Glutamatergic neuron (in vitro differentiated cells): ENCODE results near the gene IL1RL2. TPM values are rescaled to one million over a fixed set of nuclear protein-coding genes. Genes with fewer than 3 reads are reported as not detected.

Experiments used
- DNase-seq: peaks from one replicate; pipeline ENCODE4 v3.0.0; 2022
- H3K27ac Mint-ChIP-seq: one replicate; pipeline ENCODE4 v1.8.0; 2020; ENCODE audit warnings: mild to moderate bottlenecking, mixed read lengths, inconsistent platforms; ENCODE audit not compliant: unreplicated experiment
- H3K27me3 Mint-ChIP-seq: one replicate; pipeline ENCODE4 v1.8.0; 2020; ENCODE audit warnings: mild to moderate bottlenecking, moderate library complexity, mixed read lengths, inconsistent platforms; ENCODE audit not compliant: unreplicated experiment
- H3K36me3 Mint-ChIP-seq: one replicate; pipeline ENCODE4 v1.8.0; 2020; ENCODE audit warnings: mild to moderate bottlenecking, mixed read lengths, inconsistent platforms; ENCODE audit not compliant: unreplicated experiment
- H3K4me1 Mint-ChIP-seq: one replicate; pipeline ENCODE4 v1.8.0; 2020; ENCODE audit warnings: mild to moderate bottlenecking, low read depth, mixed read lengths, inconsistent platforms; ENCODE audit not compliant: unreplicated experiment
- H3K4me3 Mint-ChIP-seq: one replicate; pipeline ENCODE4 v1.8.0; 2020; ENCODE audit warnings: mild to moderate bottlenecking, mixed read lengths, inconsistent platforms; ENCODE audit not compliant: unreplicated experiment
- H3K9me3 Mint-ChIP-seq: one replicate; pipeline ENCODE4 v1.8.0; 2020; ENCODE audit warnings: mild to moderate bottlenecking, moderate library complexity, mixed read lengths, inconsistent platforms; ENCODE audit not compliant: unreplicated experiment
- total RNA-seq: library from RNA; stranded (reverse); fragmentation: NEBNext Ultra II Directional; extraction: Animal tissue kit (Norgen Biotek cat#: 25700); gene quantifications from one replicate; pipeline ENCODE4 v1.2.1, GENCODE V29; 2021; ENCODE audit not compliant: unreplicated experiment
- TF ChIP-seq, protein P1 (sequence below): fragments of 200-600 bp; sonication (generic); IDR thresholded peaks from one replicate; pipeline ENCODE4 v1.5.0; 2021; ENCODE audit not compliant: partially characterized antibody, unreplicated experiment

Gene IL1RL2
- total RNA-seq, 1 donor from 2014 or later, result not detected

DNA sequence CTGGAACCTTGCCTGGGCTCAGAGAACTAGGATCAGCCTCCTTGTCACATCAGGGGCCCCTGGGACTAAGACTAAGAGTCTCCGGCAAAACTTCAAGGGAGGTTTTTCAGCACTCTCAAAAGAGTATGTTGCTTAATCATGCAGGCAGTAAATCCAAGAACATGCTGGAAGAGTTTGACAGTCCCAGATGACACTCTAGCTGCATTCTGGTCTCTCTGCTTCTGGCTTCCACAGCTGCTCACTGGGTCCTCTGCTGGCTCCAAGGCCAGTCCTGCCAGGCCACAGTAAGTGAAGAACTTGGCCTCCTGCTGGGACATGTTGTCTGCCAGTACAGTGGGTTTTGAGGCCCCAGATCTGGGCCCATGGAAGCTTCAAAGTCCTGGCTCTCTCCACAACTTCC lies 79.4 kb downstream of the IL1RL2 start:
- Mint-ChIP-seq H3K36me3 (peaks cover 9% of the 10 kb centered on the region), H3K27ac (no peak overlapping the region), H3K9me3 (peaks cover 5% of the 10 kb centered on the region), H3K4me3 (no peak overlapping the region), H3K4me1 (no peaks in the 10 kb centered on the region), H3K27me3 (no peaks in the 10 kb centered on the region)
- TF ChIP-seq, protein P1, sequence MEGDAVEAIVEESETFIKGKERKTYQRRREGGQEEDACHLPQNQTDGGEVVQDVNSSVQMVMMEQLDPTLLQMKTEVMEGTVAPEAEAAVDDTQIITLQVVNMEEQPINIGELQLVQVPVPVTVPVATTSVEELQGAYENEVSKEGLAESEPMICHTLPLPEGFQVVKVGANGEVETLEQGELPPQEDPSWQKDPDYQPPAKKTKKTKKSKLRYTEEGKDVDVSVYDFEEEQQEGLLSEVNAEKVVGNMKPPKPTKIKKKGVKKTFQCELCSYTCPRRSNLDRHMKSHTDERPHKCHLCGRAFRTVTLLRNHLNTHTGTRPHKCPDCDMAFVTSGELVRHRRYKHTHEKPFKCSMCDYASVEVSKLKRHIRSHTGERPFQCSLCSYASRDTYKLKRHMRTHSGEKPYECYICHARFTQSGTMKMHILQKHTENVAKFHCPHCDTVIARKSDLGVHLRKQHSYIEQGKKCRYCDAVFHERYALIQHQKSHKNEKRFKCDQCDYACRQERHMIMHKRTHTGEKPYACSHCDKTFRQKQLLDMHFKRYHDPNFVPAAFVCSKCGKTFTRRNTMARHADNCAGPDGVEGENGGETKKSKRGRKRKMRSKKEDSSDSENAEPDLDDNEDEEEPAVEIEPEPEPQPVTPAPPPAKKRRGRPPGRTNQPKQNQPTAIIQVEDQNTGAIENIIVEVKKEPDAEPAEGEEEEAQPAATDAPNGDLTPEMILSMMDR, result no peak
- no peak for DNase-seq

DNA sequence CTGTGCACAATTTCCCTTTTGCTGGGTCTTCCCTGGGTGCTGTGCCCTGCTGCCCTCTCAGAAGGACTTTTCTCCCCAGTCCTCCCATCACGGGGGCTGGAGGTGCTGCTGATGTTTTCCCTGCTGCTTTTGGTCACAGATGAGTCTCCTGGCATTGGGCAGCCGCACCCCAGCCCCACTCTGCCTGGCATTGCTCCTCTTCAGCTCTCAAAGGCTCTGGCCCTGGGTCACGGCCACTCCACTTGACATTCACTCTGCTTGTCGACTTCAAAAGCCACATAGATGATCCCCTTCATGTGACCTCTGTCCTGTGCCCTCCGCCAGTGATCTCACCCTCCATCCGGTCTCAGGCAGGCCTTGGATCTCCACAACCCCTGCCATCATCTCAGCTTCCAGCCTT lies 81.0 kb downstream of the IL1RL2 start:
- no peak for DNase-seq
- no peaks in the 10 kb centered on the region for H3K4me1 Mint-ChIP-seq
- TF ChIP-seq, protein P1, result no peak
- H3K9me3 Mint-ChIP-seq, result peaks cover 5% of the 10 kb centered on the region
- H3K4me3 Mint-ChIP-seq, result no peak overlapping the region
- peaks cover 2% of the 10 kb centered on the region for H3K27me3 Mint-ChIP-seq
- H3K27ac Mint-ChIP-seq, result no peak overlapping the region
- peaks cover 9% of the 10 kb centered on the region for H3K36me3 Mint-ChIP-seq

DNA sequence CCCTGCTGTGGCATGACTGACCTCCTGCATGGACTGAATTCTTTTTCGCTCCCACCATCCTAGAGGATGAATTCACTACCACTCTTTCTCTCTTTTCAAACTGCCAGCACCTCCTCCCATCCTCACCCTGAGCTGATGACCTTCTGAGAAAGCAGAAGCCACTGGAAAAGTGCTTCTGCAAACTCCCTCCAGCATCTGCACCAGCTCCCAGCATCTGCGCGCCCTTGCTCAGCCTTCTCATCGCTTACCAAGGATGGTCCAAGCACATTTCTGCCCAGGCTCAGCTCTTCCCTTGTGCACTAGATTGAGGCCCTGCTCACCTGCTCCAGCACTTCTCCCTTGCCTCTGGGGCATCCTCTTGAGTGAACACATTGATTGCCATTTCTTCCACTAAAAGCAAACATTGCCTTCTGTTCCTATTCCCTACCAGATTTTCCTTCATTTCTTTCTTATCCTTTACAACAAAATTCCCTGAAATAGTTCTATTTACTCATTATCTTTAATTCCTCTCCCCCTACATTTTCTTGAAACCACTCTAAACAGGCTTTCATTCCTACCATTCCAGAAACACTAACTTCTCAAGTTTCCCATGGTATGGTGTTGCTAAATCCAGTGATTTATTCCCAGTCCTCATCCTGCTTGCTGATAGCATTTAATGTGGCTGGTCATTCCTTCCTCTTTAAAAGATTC lies 81.8 kb downstream of the IL1RL2 start:
- H3K4me1 Mint-ChIP-seq, result no peaks in the 10 kb centered on the region
- peaks cover 9% of the 10 kb centered on the region for H3K36me3 Mint-ChIP-seq
- TF ChIP-seq, protein P1, result no peak

DNA sequence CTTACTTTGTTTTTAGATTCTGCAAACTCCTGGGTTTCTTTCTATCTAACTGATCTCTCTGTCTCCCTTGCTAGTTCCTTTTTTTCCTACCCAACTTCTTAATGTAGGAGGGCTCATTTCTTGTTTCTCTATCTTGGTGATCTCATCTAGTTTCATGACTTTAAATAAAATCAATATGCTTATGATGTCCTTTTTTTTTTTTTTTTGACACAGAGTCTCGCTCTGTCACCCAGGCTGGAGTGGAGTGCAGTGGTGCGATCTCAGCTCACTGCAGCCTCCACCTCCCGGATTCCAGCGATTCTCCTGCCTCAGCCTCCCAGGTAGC lies 82.3 kb downstream of the IL1RL2 start:
- TF ChIP-seq, protein P1, result no peak
- Mint-ChIP-seq H3K4me1 (no peaks in the 10 kb centered on the region), H3K27me3 (peaks cover 2% of the 10 kb centered on the region), H3K9me3 (peaks cover 5% of the 10 kb centered on the region), H3K4me3 (no peak overlapping the region), H3K27ac (no peak overlapping the region), H3K36me3 (peaks cover 9% of the 10 kb centered on the region)
- DNase-seq, result no peak

More for the DNA sequence above, 81.8 kb downstream of the IL1RL2 start:
- DNase-seq, result no peak
- H3K27me3 Mint-ChIP-seq, result peaks cover 2% of the 10 kb centered on the region
- peaks cover 5% of the 10 kb centered on the region for H3K9me3 Mint-ChIP-seq
- no peak overlapping the region for H3K4me3 Mint-ChIP-seq
- H3K27ac Mint-ChIP-seq, result no peak overlapping the region

DNA sequence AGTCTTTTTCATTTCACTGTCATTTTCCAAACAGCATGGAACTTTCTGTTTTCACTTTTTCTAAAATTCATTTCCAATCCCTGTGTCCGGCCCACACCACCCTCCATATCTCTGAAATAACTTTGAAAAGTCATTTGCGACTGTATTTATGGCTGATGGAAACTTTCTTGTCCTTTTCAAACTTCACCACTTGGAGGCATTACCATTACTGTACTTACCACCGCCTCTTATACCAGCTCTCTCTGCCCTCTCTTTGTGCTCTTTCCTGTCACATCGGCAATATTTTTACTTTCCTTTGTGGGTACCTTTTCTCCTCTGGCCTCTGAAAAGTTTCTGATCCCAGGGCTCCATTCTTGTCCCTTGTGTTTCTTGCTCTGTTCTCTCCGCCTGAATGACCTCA lies 85.0 kb downstream of the IL1RL2 start:
- H3K4me3 Mint-ChIP-seq, result no peak overlapping the region
- TF ChIP-seq, protein P1, result no peak
- no peak for DNase-seq
- peaks cover 9% of the 10 kb centered on the region for H3K36me3 Mint-ChIP-seq
- H3K9me3 Mint-ChIP-seq, result peaks cover 5% of the 10 kb centered on the region
- no peak overlapping the region for H3K27ac Mint-ChIP-seq
- no peaks in the 10 kb centered on the region for H3K4me1 Mint-ChIP-seq
- H3K27me3 Mint-ChIP-seq, result peaks cover 2% of the 10 kb centered on the region
